ENCODE results near the gene SLC6A17.

The SLC6A17 gene

GRCh38 chr1:110150330-110151174 is at the start of gene SLC6A17:
Gene SLC6A17, plus strand, starts transcription at chr1:110150494. Its CDS starts 16,436 bp downstream, at chr1:110166930.
- H3K4me3 ChIP-seq (ENCODE audit: low read depth, low read length) = no peak within 1 kb of the TSS
- TF ChIP-seq CTCF (IDR thresholded peaks at IDR 0.05; ENCODE audit: borderline replicate concordance, insufficient read depth, low read depth, low read length) = no peak

- H3K4me3 ChIP-seq (ENCODE audit: low read depth, low read length) = no peak overlapping the region
- no peak for TF ChIP-seq CTCF (IDR thresholded peaks at IDR 0.05; ENCODE audit: borderline replicate concordance, insufficient read depth, low read depth, low read length)
Observed at GRCh38 chr1:110102081-110102480, 48.2 kb upstream of the SLC6A17 start.

GRCh38 chr1:110106013-110106941 is 44.0 kb upstream of the SLC6A17 start:
- TF ChIP-seq CTCF (IDR thresholded peaks at IDR 0.05; ENCODE audit: borderline replicate concordance, insufficient read depth, low read depth, low read length) = peak; percentile 96
- H3K4me3 ChIP-seq (ENCODE audit: low read depth, low read length) = no peak overlapping the region

- TF ChIP-seq CTCF (IDR thresholded peaks at IDR 0.05; ENCODE audit: borderline replicate concordance, insufficient read depth, low read depth, low read length) = no peak
Observed at GRCh38 chr1:110107867-110108469, 42.3 kb upstream of the SLC6A17 start.

GRCh38 chr1:110111081-110111480 is 39.2 kb upstream of the SLC6A17 start:
- no peak overlapping the region for H3K4me3 ChIP-seq (ENCODE audit: low read depth, low read length)
- TF ChIP-seq CTCF (IDR thresholded peaks at IDR 0.05; ENCODE audit: borderline replicate concordance, insufficient read depth, low read depth, low read length) = no peak

More at GRCh38 chr1:110107867-110108469, 42.3 kb upstream of the SLC6A17 start:
- H3K4me3 ChIP-seq (ENCODE audit: low read depth, low read length) = no peak overlapping the region

GRCh38 chr1:110112143-110112542 is 38.2 kb upstream of the SLC6A17 start, which contains the start of gene UBL4B:
Gene UBL4B, plus strand, starts transcription at chr1:110112443. Its CDS starts 92 bp downstream, at chr1:110112535.
- no peak for TF ChIP-seq CTCF (IDR thresholded peaks at IDR 0.05; ENCODE audit: borderline replicate concordance, insufficient read depth, low read depth, low read length)
- no peak within 1 kb of the TSS for H3K4me3 ChIP-seq (ENCODE audit: low read depth, low read length)
